NT2/D1 (cell line): Measurements from ENCODE around the gene TCF19.

ENCODE experiments used
- SUZ12 ChIP-seq: IDR thresholded peaks from 2 replicates; pipeline ENCODE4 v1.6.1; 2011; ENCODE audit not compliant: insufficient read length, insufficient read depth; ENCODE audit errors: extremely low read depth
- YY1 ChIP-seq: IDR thresholded peaks from 2 replicates; pipeline ENCODE4 v1.6.1; 2011; ENCODE audit not compliant: insufficient read length, insufficient read depth

DNA sequence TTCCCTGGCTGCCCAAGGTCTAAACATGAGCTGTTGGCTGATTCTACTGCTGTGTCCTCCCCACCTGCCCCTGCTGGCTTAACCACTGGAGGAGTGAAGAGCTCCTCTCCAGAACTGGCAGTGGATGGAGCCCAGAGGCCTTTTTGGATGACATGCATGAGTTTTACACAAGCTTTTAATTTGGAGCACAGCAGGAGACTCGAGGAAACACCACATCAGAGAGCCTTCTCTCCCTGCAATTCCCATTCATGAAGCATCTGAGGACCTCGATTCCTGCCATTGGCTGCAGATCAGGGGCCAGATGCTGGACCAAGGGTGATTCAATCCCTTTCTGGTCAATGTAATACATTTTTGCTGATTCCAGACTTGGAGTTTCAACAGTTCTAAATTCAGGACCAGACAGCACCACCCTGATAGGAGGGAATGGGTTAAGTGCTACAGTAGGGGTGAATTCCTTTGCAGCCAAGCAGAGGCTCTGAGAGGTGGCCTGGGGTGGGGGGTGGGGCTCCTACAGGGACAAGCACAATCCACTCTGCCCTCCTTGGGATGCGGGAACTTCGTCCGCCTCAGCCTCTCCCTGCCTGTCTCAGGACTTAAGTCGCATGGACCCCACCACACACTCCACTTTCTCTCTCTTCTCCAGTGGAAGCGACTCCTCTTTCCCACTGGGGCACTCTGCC lies 44.4 kb upstream of the TCF19 start:
- TF ChIP-seq SUZ12 (no peak), YY1 (no peak)
